Ovary (tissue), 3 donors: Measurements from ENCODE around the gene ZNF460.

Source experiments
- EP300 ChIP-seq: sonication (generic); formaldehyde crosslinking; IDR thresholded peaks from one replicate; pipeline ENCODE4 v1.6.1; 2017; ENCODE audit warnings: antibody characterized with exemption
- POLR2A ChIP-seq: fragments of 450-650 bp; IDR thresholded peaks from one replicate; pipeline ENCODE4 v1.6.1; 2017; ENCODE audit warnings: antibody characterized with exemption, mild to moderate bottlenecking, moderate library complexity
- TF ChIP-seq, protein P1 (sequence below), 3 donors: fragments of 450-650 bp in 2 of 3; fragments of 200-600 bp in 1 of 3; IDR thresholded peaks; one replicate each; pipeline versions ENCODE4 v1.5.1 to v1.8.0; 2016 to 2022; ENCODE audit warnings: antibody characterized with exemption in 3 of 3, mild to moderate bottlenecking in 1 of 3
- donor health status: DM: no; HTN: no; CAD: no.

- TF ChIP-seq, protein P1, sequence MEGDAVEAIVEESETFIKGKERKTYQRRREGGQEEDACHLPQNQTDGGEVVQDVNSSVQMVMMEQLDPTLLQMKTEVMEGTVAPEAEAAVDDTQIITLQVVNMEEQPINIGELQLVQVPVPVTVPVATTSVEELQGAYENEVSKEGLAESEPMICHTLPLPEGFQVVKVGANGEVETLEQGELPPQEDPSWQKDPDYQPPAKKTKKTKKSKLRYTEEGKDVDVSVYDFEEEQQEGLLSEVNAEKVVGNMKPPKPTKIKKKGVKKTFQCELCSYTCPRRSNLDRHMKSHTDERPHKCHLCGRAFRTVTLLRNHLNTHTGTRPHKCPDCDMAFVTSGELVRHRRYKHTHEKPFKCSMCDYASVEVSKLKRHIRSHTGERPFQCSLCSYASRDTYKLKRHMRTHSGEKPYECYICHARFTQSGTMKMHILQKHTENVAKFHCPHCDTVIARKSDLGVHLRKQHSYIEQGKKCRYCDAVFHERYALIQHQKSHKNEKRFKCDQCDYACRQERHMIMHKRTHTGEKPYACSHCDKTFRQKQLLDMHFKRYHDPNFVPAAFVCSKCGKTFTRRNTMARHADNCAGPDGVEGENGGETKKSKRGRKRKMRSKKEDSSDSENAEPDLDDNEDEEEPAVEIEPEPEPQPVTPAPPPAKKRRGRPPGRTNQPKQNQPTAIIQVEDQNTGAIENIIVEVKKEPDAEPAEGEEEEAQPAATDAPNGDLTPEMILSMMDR (IDR thresholded peaks at IDR 0.05), result no peak
- TF ChIP-seq POLR2A (no peak), EP300 (no peak)
Observed at GRCh38 chr19:57241176-57241575, 39.1 kb upstream of the ZNF460 start.
